HG03064 (cell line): ENCODE measurements around the gene CTSA.

Experiments used
- ATAC-seq: cut with Tn5 transposase; IDR thresholded peaks from one replicate; pipeline ENCODE4 v1.9.1; 2021; ENCODE audit warnings: low read depth; ENCODE audit not compliant: unreplicated experiment

The CTSA gene

DNA sequence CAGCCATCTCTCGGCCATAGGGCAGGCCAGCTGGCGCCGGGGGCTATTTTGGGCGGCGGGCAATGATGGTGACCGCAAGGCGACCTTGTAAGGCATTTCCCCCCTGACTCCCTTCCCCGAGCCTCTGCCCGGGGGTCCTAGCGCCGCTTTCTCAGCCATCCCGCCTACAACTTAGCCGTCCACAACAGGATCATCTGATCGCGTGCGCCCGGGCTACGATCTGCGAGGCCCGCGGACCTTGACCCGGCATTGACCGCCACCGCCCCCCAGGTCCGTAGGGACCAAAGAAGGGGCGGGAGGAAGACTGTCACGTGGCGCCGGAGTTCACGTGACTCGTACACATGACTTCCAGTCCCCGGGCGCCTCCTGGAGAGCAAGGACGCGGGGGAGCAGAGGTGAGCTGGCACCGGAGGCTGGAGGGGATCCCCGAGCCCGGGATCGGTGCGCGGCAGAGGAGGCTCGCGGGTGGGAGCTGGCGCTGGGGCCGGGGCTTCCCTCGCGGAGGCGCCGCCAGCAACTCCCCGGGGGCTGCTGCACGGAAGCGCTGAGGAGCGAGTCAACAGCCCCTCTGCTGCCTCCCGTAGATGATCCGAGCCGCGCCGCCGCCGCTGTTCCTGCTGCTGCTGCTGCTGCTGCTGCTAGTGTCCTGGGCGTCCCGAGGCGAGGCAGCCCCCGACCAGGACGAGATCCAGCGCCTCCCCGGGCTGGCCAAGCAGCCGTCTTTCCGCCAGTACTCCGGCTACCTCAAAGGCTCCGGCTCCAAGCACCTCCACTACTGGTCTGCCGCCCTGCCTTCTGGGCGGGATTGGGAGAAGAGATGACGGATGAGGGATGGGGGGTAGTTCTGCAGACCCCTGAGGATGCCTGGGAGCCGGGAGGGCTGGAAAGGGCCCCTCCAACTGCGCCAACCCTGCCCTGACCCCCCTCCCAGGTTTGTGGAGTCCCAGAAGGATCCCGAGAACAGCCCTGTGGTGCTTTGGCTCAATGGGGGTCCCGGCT is at the start of gene CTSA, which contains the start of gene NEURL2:
Gene CTSA, plus strand, starts transcription at position 351 of the 999 bp plus-strand sequence. Its CDS starts 234 bp downstream, at position 585.
Gene NEURL2, minus strand, starts transcription at position 224 of the 999 bp plus-strand sequence. Its CDS starts 217 bp downstream, at position 7.
- peak; percentile 71 for ATAC-seq

DNA sequence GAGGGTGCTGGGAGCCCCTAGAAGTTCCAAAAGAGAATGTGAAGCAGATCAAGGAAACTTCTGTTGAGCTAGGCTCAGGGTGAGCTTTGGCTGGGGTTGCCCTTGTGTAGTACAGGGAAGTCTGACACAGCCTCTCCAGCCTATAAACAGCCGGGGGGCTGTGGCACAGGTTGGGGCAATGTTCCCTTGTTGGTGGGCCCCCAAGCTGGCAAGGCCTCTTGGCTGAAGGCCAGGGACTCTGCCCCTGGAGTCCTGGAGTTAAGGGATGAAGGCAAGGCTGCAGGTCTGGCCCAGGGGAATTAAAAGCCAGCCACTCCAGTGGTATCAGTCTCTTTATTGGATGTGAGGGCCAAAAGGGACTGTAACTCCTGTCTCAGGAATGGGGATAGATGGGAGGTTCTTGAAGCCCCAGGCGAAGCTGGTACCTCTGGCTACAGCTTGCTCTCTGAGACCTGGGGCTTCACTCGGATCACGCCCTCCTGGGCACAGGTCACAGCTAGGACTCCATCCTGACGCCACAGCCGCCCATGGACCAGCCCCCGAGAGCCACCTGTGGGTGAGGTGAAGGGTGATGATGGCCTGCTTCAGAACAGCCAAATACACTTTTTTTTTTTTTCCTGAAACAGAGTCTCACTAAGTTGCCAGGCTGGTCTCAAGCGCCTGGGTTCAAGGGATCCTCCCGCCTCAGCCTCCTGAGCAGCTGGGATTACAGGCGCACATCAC is 49.6 kb upstream of the CTSA start:
- ATAC-seq: no peak

DNA sequence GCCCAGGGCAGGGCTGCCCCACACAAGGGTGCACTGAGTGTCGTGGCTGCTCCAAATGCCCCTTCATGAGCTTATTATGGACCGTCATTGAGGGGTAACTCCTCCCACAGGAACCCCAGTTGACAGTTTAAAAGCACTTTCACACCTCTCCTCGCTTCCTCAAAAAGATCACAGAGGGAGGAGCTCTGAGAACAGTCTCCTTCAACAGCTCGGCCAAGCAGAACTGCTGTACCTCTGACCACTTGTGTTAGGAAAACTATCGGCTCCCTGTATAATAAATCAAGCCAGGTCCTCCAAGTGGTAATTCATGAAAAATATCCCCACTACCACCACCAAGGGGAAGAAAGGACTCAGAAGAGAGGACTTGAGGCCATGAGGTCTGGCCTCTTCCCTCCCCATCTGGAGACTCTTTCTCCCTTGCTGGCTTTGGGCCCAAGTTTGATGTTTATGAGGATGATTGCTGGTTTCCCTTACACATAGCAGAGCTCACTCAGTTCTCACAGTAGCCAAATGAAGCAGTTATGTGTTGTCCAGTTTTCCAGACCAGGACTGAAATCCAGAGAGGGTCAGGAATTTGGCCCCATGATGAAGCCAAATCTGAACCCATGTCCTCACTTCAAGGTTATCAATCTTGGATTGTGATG is 48.8 kb upstream of the CTSA start:
- no peak for ATAC-seq

DNA sequence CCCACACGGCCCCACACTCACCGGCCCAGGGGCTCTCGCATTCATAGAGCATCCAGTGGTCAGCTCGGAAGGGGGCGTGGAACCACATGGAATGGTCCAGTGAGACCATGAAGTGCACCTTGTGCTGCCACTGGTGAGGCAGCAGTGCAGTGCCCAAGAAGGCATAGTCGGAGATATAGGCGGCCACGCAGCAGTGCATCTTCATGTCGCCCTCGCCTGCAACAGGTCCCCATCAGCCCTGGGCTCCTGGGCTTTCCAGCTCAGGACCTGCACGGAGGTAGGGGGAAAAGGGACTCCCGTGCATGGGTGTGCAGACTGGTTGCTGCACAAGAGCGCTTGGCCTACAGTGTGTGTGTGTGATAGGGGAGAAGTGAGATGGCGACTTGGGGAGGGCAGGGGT is 47.6 kb upstream of the CTSA start:
- no peak for ATAC-seq

DNA sequence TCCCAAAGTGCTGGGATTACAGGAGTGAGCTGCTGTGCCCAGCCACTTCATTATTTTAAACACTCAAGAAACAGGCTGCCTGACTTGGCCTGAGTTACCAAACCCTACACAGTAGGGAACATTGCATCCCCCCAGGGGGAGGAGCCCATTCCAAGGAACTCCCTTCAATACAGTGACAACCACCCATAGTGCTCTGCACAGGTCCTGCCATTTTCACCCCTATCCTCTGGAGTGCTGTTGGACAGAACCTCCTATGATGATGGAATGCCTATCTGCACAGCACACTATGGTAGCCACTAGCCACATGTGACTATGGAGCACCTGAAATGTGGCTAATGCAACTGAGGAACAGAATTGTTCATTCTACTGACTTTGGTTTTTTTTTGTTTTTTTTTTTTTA is 45.7 kb upstream of the CTSA start:
- no peak for ATAC-seq

DNA sequence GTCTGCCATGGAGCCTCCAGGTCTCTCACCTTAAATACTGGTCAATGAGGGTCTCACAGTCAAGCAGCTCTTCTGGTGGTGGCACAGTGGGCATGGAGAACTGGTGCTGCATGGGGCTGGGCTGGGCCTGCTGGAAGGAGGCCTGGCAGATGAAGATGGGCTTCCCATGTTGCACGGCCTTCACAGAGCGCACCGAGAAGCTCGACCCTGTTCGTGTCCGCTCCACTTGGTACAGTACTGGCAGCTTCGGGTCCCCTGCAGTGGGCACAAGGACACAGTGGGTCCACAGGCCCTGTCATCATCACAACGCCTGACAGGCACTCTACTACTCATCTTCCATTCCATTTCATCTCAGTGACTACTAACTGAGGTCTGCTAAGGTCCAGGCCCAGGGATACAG is 42.7 kb upstream of the CTSA start:
- no peak for ATAC-seq

DNA sequence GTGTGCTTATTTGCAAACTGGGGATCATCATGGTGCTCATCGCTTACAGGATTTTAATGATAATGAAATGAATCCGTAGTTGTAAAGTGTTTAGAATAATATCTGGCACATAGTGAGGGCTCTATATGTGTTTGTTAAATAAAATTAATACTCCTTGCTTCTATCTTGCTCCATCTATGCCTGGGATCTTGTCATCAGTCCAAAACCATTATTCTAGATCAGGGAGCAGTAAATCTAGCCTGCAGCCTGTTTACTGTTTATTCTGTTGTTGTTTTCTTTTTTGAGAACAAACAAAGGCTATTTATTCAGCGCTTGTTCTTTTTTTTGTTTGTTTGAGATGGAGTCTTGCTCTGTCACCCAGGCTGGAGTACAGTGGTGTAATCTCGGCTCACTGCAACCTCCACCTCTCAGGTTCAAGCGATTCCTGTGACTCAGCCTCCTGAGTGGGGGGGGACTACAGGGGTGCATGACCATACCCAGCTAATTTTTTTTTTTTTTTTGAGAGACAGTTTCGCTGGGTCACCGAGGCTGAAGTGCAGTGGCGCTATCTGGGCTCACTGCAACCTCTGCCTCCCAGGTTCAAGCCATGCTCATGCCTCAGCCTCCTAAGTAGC is 42.1 kb upstream of the CTSA start:
- no peak for ATAC-seq

DNA sequence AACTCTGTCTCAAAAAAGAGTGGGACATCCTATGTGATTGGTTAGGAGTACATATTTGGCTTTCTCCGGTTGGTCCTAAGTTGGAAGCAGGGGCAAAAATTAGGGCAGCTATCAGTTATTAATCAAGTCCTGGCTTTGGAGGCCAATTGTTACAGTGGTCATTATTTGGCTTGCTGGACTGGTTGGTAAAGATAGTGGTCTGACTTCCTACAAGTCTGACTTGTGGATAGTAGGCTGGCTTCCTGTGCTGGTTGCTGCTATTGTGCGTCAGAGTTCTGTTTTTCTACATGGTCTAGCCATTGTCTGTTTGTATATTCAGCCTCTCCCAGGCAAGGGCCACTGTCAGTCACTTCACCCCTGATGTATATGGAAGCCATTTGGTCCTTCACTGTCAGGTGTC is 40.9 kb upstream of the CTSA start:
- no peak for ATAC-seq

DNA sequence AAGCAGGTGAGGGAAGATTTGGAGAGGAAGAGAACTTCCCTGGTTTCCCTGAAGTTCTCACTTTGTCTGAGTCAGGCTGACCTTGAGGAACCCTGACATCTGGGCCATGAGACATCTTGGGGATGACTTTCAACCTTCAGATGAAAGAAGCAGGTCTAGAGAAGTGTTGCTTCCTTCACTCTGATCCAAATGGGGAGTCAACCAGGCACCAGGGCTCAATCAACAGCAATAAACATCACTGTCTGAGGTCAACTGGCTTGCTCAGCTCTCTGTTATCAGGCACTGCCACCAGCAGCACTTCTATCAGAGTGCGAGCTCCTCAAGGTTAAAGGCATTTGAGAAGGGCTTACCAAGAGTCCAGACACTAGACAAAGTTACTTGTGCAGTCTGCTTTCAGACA is 40.2 kb upstream of the CTSA start:
- ATAC-seq: no peak

DNA sequence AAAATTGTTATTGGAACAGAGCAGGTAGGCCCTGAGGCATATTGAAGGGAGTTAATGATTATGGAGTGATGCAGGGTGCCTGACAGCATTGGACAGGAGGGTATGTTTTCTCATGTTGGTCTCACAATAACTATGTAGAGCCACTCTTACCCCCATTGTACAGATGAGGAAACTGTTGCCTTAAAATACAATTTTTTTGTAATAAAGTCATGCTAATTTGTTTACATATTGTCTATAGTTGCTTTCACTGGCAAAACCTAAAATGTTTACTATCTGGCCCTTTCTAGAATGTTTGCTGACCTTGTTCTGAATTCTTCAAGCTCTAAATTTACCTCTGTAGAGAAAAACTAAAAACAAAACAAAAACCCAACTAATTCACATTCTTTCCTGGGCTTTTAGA is 39.6 kb upstream of the CTSA start:
- no peak for ATAC-seq

DNA sequence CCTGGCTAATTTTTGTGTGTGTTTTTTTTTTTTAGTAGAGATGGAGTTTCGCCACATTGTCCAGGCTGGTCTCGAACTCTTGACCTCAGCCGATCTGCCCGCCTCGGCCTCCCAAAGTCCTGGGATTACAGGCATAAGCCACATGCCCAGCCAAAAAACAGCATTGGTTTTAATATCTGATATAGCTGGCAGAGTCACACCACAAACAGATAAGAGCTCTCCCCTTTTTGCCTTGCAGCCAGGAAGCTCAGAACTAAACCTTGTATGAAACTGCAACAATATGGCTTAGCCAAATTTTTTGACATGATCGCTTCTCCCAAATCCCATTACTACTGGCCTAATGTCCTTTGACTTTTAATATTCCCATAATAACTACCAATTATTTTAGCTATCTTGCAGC is 38.8 kb upstream of the CTSA start:
- ATAC-seq: no peak

DNA sequence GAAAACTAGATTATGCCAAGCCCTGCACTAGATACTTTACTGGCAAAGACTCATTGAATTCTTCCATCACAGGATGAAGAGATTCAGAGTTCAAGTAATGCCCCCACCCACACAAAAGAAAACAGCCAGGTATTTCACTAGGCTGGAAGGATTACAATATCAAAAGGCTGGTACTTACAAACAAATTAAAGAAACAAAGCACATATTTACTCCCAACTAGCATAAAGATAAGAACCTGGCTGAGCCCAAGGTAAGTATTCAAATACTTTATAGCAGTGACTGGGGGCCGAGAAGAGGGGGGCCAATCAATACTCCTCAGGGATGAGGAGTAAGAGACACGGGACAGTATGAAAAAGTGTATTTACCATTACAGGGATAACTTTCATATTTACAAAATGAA is 37.7 kb upstream of the CTSA start:
- ATAC-seq: no peak

DNA sequence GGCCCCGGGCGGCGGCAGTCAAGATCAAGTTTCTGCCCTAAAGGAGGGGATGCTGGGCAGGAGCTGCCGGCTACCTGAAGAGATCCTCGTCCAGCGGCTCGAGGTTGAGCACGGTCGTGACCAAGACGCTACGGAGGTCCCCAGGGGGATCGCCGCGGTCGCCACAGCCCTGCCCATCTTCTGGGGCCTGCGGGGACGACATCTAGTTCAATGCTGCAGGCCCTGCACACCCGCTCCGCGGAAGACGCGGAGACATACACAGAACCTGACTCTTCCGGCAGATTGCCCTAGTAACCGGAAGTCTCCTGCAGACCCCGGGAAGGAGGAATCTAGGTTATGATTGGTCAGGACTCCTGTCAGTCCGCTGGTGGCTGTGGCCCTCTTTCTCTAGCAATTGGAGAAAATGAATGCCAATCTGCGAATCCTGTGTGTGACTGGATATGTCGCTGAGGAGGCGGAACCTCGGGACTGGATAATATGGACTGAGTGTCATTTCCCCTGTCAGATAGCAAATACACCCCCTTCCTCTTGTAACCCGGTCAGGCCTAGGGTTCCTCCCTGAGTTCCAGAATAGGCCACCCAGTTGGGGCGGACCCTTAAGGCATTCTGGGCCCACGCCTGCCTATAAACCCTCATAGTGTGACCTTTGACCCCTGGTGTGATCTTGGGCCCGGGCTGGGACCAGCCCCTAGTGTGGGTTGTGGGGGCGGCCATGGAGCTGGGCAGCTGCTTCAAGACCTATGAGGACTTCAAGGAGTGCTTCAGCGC is 33.8 kb upstream of the CTSA start, which contains the start of the genes ACOT8 and ZSWIM3:
Gene ACOT8, minus strand, starts transcription at position 279 of the 768 bp plus-strand sequence. Its CDS starts 77 bp downstream, at position 202.
Gene ZSWIM3, plus strand, starts transcription at position 501 of the 768 bp plus-strand sequence. Its CDS starts 212 bp downstream, at position 713.
- peak; percentile 84 for ATAC-seq

DNA sequence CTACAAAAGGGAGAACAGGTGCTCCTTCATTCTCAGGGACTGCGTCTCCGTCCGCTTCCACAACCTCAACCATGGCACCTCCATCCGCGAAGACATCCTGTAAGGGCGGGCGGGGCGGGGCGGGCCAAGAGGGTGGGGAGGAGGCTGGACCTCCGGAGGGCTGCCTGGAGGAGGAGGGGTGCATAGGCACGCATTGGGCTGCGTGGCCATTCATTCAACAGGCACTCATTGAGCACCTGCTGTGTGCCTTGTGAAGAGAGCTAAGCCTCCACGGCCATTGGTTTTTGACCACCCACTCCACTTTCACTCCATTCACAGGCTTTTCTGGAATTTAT is 33.3 kb upstream of the CTSA start:
- peak; percentile 23 for ATAC-seq

DNA sequence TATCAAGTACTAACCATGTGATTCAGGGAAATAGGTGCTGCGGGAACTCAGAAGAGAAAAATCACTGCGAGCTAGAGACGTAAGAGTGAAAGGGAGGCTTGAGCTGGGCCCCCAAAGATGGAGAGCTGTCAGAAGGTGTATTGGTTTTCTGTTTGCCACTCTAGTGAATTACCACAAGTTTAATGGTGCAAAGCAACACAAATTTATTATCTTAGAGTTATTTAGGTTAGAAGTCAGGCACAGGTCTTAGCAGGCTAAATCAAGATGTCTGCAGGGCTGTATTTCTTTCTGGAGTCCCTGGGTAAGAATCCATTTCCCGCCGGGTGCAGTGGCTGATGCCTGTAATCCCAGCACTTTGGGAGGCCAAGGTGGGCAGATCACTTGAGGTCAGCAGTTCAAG is 31.2 kb upstream of the CTSA start:
- ATAC-seq: no peak

DNA sequence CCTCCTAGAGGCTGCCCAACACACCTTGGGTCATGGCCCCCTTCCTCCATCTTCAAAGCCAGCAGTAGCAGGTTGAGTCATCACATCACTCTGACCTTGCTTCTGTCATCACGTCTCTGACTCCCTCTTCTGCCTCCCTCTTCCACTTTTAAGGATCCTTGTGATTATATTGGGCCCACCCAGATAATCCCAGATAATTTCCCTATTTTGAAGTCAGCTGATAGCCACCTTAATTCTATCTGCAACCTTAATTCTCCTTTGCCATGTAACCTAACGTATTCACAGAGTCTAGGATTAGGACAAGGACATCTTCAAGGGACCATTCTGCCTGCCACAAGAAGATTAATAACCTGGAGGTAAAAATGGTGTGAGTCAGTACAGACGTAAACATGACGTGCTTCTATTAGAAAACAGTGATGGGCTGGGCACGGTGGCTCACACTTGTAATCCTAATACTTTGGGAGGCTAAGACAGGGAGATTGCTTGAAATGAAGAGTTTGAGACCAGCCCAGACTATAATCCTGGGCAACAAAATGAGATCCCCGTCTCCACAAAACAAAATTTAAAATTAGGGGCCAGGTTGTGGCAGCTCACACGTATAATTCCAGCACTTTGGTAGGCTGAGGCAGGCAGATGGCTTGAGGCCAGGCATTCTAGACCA is 30.4 kb upstream of the CTSA start:
- no peak for ATAC-seq

DNA sequence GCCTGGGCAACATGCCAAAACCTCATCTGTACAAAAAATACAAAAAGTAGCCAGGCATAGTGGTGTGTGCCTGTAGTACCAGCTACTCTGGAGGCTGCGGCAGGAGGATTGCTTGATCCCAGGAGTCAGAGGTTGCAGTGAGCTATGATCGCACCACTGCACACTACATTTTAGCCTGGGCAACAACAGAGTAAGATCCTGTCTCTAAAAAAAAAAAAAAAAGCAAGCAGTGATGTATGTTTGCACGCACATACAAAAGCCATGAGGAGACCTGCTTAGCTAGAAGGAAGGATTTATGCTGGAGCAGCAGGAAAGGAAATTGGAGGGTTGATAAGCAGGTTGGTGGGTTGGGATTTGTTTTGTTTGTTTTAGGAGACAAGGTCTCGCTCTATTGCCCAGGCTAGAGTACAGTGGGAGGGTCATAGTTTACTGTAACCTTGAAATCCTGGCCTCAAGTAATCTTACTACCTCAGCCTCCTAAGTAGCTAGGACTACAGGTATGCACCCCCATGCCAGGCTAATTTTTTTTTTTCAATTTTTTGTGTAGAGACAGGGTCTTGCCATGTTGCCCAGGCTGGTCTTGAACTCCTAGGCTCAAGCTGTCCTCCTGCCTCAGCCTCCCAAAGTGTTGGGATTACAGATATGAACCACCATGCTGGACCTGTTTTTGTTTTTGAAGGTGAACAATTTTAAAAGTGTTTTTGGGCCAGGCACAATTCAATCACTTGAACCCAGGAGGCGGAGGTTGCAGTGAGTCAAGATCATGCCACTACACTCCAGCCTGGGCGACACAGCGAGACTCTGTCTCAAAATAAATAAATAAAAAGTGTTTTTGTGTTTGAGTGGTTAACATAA is 29.7 kb upstream of the CTSA start:
- no peak for ATAC-seq
